NCI-H2227 treated with DMSO at 0.1 percent for 48 hours (cell line): ENCODE data around the gene WFIKKN1.
"Not testable (repeated sequence)": the region's sequence is repeated elsewhere in the genome, so short reads cannot be mapped to it uniquely, and the experiment has no call there.

Source experiments
- DNase-seq: peaks from one replicate; lab custom pipeline; 2025; lab: John Stamatoyannopoulos, UW

WFIKKN1 gene

DNA sequence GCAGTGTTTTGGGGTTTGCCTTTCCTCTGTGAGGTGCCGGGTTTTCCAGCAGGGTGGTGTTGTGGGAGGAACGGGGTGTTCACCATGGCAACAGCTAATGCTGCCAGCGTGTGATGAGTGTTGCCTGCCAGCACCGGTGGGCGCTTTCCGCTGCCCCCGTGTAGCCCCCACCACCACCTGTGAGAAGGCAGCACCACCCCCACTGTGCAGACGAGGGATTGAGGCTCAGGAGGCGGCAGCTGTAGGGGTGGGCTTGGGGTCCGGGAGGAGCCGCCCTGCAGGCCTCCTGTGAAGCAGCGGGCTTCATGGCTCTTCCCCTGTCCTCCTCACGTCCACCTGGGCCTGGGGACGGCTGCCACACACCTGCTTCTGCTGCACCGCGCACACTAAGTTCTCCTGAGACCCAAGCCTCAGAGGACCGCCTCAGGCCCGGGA lies 35.7 kb upstream of the WFIKKN1 start:
- DNase-seq: no peak

DNA sequence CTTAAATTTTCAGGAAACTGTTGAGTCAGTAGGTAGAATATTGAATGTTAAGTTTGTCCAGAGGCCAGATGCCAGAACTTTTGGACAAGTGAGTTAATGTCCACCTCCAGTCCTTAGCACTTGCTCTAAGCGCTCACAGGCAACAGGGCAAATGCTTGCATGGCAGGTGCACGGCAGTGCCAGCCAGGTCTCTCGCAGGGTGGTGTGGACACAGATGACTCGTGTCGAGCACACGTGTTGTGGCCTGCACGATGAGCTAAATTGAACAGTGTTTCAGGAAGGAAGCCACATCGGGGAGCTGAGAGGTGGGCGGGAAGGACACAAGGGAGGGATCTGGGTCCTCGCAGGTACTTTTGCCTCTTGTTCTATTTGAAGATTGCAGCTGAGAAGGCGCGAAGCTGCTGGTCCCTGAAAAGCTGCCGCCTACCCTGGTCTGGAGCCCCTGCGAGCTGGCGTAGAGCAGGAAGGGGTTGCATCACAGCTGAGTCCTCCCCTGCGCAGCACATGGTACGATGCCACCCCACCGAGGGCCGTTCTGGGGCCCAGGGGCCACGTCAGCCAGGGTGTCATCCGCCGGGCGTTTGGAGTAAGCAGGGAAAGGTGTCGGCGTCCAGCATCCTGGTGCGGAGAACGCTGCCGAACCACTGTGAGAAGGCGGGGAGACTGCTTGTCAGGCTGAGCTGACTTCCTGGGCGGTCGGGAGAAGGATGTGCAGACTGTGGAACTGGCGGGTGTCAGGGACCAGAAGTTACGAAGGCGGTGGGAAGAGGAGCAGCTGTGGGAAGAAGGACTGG lies 34.6 kb upstream of the WFIKKN1 start:
- no peak for DNase-seq

DNA sequence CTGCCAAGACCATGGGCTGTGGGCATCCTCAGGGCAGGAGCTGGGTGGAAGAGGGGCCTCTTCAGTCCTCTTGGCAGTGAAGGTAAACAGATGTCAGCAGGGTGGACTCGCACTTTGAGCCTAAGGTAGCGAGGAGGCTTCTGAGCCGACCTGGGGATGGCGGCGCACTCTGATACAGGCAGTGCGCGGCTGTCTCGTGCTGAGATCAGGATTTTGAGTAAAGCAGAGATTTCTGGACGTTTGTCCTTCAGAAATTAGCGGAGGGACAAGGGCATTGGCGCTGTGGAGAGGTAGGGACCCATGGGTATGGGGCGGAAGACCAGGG lies 34.1 kb upstream of the WFIKKN1 start:
- no peak for DNase-seq

- DNase-seq: not testable (repeated sequence)
Observed at GRCh38 chr16:597655-598054, 33.1 kb upstream of the WFIKKN1 start.

- DNase-seq: no peak
Observed at GRCh38 chr16:598823-599739, 31.7 kb upstream of the WFIKKN1 start.

GRCh38 chr16:600781-601180 lies 30.0 kb upstream of the WFIKKN1 start:
- no peak for DNase-seq

- no peak for DNase-seq
Observed at GRCh38 chr16:603933-604332, 26.9 kb upstream of the WFIKKN1 start.

GRCh38 chr16:606656-607307 lies 24.0 kb upstream of the WFIKKN1 start:
- DNase-seq: no peak

DNA sequence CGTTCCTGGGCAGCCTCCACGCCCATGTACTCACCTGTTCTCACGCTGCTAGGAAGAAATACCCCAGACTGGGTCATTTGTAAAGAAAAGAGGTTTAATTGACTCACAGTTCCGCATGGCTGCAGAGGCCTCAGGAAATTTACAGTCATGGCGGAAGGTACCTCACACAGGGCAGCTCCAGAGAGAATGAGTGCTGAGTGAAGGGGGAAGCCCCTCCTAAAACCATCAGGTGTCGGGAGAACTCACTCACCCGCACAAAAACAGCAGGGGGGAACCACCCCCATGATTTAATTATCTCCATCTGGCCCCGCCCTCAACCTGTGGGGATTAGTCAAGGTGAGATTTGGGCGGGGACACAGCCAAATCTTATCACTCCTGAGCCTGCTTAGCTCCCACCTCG lies 22.8 kb upstream of the WFIKKN1 start:
- no peak for DNase-seq

DNA sequence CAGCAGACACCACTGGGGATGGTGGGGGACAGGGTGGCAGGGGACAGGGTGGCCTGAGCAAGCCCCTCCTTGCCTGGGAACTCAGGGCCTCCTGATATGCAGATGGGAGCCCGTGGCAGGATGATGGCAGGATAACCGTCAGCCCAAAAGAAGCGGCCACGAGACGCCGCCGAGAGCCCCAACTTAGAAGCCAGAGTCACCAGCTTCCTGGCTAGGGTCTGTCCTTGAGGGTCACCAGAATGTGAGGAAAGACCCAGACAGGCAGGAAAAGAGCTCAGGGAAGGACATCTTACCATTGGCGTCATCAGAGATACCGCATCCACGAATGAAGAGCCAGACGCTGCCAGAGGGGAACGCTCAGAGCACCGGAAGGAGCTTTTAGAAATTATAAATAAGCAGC lies 21.5 kb upstream of the WFIKKN1 start:
- DNase-seq: no peak

DNA sequence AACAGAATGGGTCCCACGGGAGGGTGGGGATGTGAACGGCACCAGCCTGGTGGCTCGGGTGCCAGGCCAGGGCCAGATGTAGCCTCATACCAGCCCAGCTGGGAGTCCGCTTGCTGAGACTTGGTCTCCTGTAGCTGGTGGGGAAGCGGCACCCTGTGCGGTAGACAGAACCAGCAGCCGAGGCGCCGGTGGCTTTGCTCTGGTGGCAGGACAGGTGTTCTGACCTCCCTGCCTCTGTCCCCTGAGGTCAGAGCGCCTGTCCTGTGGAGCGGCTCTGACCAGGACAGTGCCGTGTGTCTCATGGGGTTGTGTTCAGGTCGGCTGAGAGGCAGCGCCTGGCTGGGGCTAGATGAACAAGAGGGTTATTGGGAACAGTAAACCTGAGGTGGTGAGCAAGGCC lies 20.8 kb upstream of the WFIKKN1 start:
- no peak for DNase-seq

- no peak for DNase-seq
Observed at GRCh38 chr16:610513-611381, 20.0 kb upstream of the WFIKKN1 start.

DNA sequence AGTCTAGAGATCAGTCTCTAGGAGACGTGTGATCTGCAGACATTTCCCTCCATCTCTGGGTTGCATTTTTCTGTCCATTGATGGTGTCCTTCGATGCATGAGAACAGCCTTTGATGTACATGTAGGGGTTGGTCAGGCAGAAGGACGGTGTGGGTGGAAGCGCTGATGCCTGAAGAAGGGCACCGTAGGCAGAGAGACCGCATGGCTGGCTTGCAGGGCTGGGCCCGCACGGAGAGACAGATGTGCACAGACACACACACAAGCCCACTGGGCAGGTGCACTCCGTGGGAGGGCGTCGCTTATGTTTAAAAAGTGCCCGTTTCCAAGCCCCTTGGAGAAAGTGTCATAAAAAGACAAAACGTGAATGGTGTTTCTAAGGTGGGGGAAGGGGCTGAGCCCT lies 15.7 kb upstream of the WFIKKN1 start:
- DNase-seq: no peak

GRCh38 chr16:616733-617586 lies 13.8 kb upstream of the WFIKKN1 start:
- no peak for DNase-seq

- DNase-seq: no peak
Observed at GRCh38 chr16:617855-618254, 12.9 kb upstream of the WFIKKN1 start.

DNA sequence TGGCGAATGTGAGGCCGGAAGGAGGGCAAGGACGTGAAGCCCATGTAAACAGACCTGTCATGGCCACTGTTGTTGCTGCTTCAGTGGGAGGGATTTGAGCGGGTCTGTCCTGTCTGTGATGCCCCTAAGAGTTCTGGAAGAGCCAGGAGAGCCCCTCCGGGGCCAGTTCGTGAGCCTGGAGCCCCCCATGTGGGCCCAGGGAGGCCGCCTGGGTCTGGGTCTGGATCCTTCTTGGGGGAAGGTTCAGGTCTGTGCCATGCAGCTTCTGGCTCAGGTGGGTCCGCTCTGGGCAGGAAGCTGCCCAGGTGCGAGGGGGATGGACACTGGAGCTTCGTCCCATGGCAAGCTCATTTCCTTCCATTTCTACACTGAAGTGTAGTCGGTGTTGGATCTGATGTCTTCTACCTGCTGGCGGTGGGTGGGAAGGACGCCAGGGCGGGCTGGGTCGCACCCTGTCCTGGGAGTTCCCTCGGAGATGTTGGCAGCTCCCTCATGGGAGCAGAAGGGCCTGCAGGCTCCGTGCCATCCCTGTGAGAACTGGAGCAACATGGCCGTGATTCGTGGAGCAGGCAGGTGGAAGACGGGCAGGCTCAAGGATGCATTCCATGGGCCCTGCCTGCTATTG lies 11.2 kb upstream of the WFIKKN1 start:
- DNase-seq: no peak

- DNase-seq: no peak
Observed at GRCh38 chr16:620700-621525, 9.9 kb upstream of the WFIKKN1 start.

DNA sequence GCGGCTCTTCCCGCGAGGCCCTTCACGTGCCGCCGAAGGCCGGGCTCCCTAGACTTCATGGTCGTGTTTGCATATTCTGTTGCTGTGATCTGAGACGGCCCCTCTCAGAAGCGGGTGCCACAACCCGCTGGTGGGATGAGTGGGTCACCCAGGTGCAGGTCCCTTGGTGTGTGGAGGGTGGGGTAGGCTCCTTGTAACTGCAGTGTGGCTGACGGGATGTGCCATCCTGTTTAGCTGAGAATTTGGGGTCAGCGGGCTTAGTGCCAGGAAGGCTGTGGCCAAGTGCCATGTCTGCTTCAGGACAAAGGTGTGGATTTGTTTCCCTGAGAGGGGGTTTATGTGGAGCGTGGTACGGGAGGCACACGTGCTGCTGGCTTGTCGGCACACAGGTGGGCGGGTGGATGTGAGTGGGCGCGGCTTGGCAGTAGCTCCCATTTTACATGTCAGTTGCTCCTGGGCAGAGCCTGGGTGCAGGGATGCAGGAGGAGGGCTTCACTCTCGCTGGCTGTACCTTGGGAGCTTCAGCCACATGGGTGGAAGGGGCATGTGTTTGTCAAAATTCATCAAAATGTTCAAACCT lies 9.2 kb upstream of the WFIKKN1 start:
- DNase-seq: no peak

DNA sequence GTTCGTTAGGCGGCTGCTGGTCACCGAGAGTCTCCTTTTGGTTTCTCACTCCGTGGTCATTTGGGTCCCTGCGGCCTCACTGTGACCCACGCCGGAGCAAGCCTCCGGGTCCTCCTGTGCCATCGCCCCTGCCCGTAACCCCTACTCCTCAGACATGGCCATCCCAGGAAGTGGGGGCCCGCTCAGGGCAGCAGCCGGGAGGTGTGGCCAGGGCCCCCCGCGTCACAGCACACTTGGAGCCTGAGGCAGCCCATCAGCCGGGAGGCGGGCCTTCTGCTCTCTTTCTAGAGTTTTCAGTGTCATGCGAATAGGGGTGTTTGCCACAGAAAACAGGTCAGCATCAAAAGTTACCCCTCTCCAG lies 7.9 kb upstream of the WFIKKN1 start:
- no peak for DNase-seq
